Tibial nerve (tissue), 3 donors: ENCODE results near the gene HIBADH.

Experiments used
- CTCF ChIP-seq, 5 experiments: fragments of 200-600 bp in 3 of 5; fragments of 450-650 bp in 2 of 5; sonication (generic) in 3 of 5; IDR thresholded peaks; one replicate each; pipeline ENCODE4 v1.5.1; 2016 to 2019; ENCODE audit warnings: antibody characterized with exemption in 5 of 5, mild to moderate bottlenecking in 3 of 5, moderate library complexity in 2 of 5
- POLR2A ChIP-seq, 2 donors: fragments of 450-650 bp; IDR thresholded peaks; one replicate each; pipeline ENCODE4 v1.6.1; 2017; ENCODE audit warnings: antibody characterized with exemption in 2 of 2, mild to moderate bottlenecking in 2 of 2, moderate library complexity in 2 of 2

DNA sequence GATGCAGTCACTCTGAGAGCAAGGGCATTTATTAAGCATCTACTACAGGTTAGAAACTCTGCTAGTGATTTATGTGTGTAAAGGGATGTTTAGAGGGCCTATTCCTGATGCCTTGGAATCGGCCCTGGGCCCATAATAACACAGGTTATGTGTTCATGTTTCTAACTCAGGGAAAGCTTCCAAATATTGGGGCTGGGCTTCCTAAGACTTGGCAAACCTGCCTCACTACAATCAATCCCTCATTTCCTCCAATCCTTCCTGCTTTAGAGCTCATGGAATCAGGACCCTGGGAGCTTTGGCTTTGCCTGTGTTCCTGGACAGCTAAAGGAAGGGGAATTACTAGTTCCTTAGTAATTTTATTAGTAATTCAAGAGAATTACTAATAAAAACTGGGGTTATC lies 148.8 kb downstream of the HIBADH start:
- TF ChIP-seq POLR2A (IDR thresholded peaks at IDR 0.05): no peak
- no peak for TF ChIP-seq CTCF (IDR thresholded peaks at IDR 0.05)
